Stomach (tissue), 4 donors: ENCODE measurements around the gene TMEM132D.

Source experiments
- CTCF ChIP-seq, 7 experiments: fragments of 450-650 bp in 4 of 7; fragments of 200-600 bp in 3 of 7; sonication (generic) in 3 of 7; IDR thresholded peaks; one replicate each; pipeline ENCODE4 v1.5.1; 2016 to 2019; ENCODE audit warnings: antibody characterized with exemption in 7 of 7, control low read depth in 2 of 7, mild to moderate bottlenecking in 1 of 7
- EP300 ChIP-seq: sonication (generic); formaldehyde crosslinking; IDR thresholded peaks from one replicate; pipeline ENCODE4 v1.6.1; 2017; ENCODE audit warnings: antibody characterized with exemption

DNA sequence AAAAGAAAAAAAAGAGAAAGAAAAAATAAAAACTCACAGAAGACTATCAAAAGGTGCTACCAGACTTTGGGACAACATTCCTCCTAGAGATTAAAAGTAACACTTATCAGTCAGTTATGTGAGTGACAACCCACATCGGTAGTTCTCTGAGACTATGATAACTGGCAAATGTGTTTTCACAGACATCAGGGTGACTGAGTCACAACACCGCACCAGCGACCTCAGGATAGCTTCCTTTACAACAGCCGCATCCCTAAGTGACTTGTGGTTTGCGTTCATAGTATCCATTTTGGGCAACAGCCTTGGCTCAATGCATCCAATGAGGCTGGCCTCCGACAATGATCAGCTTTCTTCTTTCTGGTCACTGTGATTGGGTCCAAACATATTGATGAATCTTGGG, 359.1 kb downstream of the TMEM132D start:
- TF ChIP-seq CTCF (IDR thresholded peaks at IDR 0.05) (no peak), EP300 (no peak)
